ENCODE data around the gene NUCKS1. TPM values are rescaled to one million over a fixed set of nuclear protein-coding genes. Genes with fewer than 3 reads are reported as not detected.

NUCKS1 gene
- total RNA-seq, 1 experiment from 2014 or later, result 401 TPM

DNA sequence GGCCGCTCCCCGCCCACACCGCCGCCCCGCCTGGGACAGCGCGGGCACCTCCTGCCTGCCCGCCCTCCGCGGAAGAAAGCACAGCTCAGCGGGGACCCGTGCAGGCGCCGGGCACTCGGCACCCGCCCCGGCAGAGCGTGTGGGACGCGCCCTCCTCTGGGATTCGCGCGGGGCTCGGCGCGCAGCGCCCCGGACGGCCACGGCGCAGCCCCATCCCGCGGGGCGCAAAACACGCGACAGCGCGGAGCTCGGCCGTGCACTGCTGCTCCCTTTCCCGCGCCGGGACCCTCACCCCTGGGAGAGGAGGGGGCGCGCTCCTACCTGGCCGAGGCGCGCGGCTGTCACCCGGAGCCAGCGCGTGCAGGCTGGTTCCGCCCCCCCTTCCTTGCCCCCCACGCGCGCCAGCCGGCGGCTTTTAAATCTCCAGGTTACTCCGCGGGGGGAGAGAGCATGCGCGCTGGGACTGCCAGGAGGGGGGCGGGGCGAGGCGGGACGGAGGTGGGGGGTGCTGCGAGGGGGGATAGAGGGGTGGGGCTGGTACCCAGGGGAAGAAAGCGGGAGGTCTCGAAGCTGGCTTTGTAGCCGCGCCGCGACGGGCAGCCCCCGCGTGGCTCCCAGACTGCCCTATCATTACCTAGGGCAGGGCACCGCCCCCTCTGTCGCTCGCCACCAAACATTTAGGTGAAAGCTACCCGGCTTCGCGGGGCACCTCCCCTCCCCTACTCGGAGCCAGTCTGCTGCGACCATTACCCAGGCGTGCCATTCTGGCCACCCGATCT lies 69.7 kb downstream of the NUCKS1 start, which contains the start of gene SLC45A3 (continued):
- TF ChIP-seq, protein P1, sequence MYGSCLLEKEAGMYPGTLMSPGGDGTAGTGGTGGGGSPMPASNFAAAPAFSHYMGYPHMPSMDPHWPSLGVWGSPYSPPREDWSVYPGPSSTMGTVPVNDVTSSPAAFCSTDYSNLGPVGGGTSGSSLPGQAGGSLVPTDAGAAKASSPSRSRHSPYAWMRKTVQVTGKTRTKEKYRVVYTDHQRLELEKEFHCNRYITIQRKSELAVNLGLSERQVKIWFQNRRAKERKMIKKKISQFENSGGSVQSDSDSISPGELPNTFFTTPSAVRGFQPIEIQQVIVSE (CRISPR knock-in tag; IDR thresholded peaks at IDR 0.05; ENCODE audit: borderline replicate concordance), result no peak
- TF ChIP-seq ZNF396 (CRISPR knock-in tag; IDR thresholded peaks at IDR 0.05; ENCODE audit: borderline replicate concordance) (no peak), FOXP1 (CRISPR knock-in tag; IDR thresholded peaks at IDR 0.05; ENCODE audit: borderline replicate concordance) (peak; percentile 53; the same call in 1 of the 2 replicates), ZBTB21 (CRISPR knock-in tag; IDR thresholded peaks at IDR 0.05; ENCODE audit: borderline replicate concordance) (no peak), ETV6 (CRISPR knock-in tag; IDR thresholded peaks at IDR 0.05) (peak; percentile 75; the same call in 1 of the 2 replicates), FOXJ3 (CRISPR knock-in tag; IDR thresholded peaks at IDR 0.05; ENCODE audit: borderline replicate concordance) (no peak), ZNF138 (CRISPR knock-in tag; conservative IDR thresholded peaks at IDR 0.05) (no peak)
- TF ChIP-seq, protein P2, sequence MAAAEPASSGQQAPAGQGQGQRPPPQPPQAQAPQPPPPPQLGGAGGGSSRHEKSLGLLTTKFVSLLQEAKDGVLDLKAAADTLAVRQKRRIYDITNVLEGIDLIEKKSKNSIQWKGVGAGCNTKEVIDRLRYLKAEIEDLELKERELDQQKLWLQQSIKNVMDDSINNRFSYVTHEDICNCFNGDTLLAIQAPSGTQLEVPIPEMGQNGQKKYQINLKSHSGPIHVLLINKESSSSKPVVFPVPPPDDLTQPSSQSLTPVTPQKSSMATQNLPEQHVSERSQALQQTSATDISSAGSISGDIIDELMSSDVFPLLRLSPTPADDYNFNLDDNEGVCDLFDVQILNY (CRISPR knock-in tag; IDR thresholded peaks at IDR 0.05), result peak; percentile 47; the same call in 1 of the 2 replicates
- TF ChIP-seq, protein P3, sequence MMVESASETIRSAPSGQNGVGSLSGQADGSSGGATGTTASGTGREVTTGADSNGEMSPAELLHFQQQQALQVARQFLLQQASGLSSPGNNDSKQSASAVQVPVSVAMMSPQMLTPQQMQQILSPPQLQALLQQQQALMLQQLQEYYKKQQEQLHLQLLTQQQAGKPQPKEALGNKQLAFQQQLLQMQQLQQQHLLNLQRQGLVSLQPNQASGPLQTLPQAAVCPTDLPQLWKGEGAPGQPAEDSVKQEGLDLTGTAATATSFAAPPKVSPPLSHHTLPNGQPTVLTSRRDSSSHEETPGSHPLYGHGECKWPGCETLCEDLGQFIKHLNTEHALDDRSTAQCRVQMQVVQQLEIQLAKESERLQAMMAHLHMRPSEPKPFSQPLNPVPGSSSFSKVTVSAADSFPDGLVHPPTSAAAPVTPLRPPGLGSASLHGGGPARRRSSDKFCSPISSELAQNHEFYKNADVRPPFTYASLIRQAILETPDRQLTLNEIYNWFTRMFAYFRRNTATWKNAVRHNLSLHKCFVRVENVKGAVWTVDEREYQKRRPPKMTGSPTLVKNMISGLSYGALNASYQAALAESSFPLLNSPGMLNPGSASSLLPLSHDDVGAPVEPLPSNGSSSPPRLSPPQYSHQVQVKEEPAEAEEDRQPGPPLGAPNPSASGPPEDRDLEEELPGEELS (CRISPR knock-in tag; IDR thresholded peaks at IDR 0.05), result 0 out of 2 replicates have a peak, but pooled peaks have one; percentile 15
- TF ChIP-seq, protein P4, sequence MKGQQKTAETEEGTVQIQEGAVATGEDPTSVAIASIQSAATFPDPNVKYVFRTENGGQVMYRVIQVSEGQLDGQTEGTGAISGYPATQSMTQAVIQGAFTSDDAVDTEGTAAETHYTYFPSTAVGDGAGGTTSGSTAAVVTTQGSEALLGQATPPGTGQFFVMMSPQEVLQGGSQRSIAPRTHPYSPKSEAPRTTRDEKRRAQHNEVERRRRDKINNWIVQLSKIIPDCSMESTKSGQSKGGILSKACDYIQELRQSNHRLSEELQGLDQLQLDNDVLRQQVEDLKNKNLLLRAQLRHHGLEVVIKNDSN (CRISPR knock-in tag; IDR thresholded peaks at IDR 0.05), result no peak

DNA sequence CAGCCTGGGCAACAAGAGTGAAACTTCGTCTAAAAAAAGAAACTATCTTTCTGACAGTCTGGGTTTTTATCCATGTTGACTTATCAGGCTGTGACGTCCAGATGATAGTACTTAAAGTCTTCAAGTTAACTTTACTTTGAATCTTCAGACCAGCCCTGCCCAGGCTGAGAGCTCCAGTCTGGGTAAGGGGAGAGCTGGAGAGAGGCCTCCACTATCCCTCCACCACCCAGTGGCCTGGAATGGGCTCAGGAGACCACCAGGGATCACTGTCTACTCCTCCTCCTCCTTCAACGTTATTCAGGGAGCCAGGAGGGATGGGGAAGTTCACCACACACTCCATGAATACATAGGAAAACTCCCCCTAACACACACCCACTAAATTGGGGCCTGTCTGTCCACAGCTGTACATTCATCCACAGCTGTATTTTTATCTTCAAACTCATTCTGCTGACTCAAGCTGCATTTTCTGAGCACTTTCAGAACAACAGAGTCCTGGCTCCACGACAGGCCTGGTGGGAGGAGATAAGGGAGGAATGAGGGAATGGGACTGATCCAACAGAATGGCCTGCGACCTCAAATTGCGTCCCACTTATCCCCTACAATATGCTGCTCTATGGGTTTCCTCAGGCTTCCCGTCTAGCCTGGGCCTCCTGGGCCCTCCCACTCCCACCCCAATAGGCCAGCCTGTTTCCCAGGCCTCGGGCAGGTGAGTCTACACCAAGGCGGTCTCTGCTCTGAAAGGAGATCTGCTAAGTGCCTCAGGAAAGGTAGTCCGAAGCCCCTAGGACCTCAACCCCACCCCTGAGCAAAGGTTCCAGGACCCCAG lies 71.5 kb downstream of the NUCKS1 start:
- Mint-ChIP-seq H3K9me3 (no peaks in the 10 kb centered on the region), H3K36me3 (no peaks in the 10 kb centered on the region), H3K4me3 (peak overlapping the region; percentile 77), H3K4me1 (peaks cover 53% of the 10 kb centered on the region), H3K27me3 (ENCODE audit: low read depth) (peaks cover 7% of the 10 kb centered on the region), H3K27ac (no peak overlapping the region)
- TF ChIP-seq, protein P5, sequence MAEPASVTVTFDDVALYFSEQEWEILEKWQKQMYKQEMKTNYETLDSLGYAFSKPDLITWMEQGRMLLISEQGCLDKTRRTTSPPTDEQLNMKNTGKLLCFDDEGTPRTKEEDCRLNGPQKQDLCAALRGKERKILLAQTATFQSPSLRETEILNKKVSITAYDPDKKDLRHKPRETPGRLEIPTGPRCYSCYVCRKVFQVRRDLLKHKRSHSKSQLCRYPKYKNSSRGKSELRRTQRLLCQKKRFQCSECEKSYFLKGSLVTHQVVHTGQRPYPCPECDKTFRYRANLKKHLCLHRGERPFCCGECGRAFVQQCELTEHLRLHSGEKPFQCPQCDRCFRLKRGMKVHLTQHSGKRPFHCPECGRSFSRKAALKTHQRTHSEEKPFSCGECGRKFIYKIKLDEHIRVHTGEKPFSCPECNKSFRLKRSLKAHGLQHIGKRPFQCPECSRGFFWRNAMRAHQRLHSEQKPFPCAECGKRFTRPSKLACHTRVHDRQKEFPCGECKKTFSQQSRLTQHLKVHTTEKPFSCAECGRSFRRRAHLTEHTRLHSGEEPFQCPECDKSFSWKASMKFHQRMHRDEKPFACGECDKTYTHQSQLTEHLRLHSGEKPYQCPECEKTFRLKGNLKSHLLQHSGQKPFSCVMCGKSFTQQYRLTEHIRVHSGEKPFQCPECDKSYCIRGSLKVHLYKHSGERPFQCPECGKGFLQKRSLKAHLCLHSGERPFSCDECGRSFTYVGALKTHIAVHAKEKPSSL (CRISPR knock-in tag; conservative IDR thresholded peaks at IDR 0.05), result no peak
- TF ChIP-seq ZNF396 (CRISPR knock-in tag; IDR thresholded peaks at IDR 0.05; ENCODE audit: borderline replicate concordance) (no peak), JAZF1 (CRISPR knock-in tag; IDR thresholded peaks at IDR 0.05) (no peak), TEAD4 (CRISPR knock-in tag; IDR thresholded peaks at IDR 0.05) (no peak)
- TF ChIP-seq, protein P6, sequence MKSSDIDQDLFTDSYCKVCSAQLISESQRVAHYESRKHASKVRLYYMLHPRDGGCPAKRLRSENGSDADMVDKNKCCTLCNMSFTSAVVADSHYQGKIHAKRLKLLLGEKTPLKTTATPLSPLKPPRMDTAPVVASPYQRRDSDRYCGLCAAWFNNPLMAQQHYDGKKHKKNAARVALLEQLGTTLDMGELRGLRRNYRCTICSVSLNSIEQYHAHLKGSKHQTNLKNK (CRISPR knock-in tag; IDR thresholded peaks at IDR 0.05), result no peak
- POLR2A ChIA-PET, result interaction anchor here (0.7 kb wide), 1 partner anchor 164 kb away, joined by 3 read pairs; no protein-coding TSS in a partner anchor
- no peak for DNase-seq (ENCODE audit: low spot score)
- peak; percentile 35 for ATAC-seq
- CTCF ChIA-PET, result interaction anchor here (1.5 to 19.0 kb wide), 3 partner anchors 19 to 86 kb away, joined by 5 to 307 read pairs (median 12); no protein-coding TSS in a partner anchor
